SK-N-SH (cell line): ENCODE data around the gene ROR2. TPM values are rescaled to one million over a fixed set of nuclear protein-coding genes. Genes with fewer than 3 reads are reported as not detected.
A peak's percentile ranks its signal among the peaks of the same experiment; 100 is the strongest.

Experiments
- CTCF ChIA-PET: fragments of 300-600, 350-600 bp; formaldehyde crosslinking; extraction: SDS; loops from one replicate; lab custom pipeline; 2021; lab: Yijun Ruan, JAX
- POLR2A ChIA-PET: fragments of 350-600 bp; sonication (Branson Sonifier 250); formaldehyde crosslinking; extraction: SDS; loops from one replicate; lab custom pipeline; 2020; ENCODE audit warnings: antibody characterized with exemption, inconsistent platforms; lab: Yijun Ruan, JAX
- DNase-seq: peaks from one replicate; pipeline ENCODE4 v3.0.0; 2012
- H2AFZ ChIP-seq: fragments of 200-600 bp; sonication (generic); 2 replicates; pipeline ENCODE4 v1.8.1; 2016; ENCODE audit warnings: antibody characterized with exemption, mild to moderate bottlenecking, low read depth
- H3F3A ChIP-seq: fragments of 200-600 bp; sonication (generic); replicated peaks from 2 replicates; pipeline ENCODE3; 2016; ENCODE audit warnings: antibody characterized with exemption, mild to moderate bottlenecking; ENCODE audit not compliant: insufficient read depth
- H3K27ac ChIP-seq, 2 experiments: fragments of 200-500 bp in 1 of 2; fragments of 200-600 bp in 1 of 2; sonication (Bioruptor generic) in 1 of 2; sonication (generic), shearing (Covaris generic) in 1 of 2; 2 replicates each; pipeline versions ENCODE4 v1.5.1 to v1.6.1; 2014 to 2016; ENCODE audit warnings: low read depth in 2 of 2, inconsistent platforms in 1 of 2, low read length in 1 of 2, mild to moderate bottlenecking in 1 of 2, mixed read lengths in 1 of 2
- H3K27me3 ChIP-seq: fragments of 200-600 bp; sonication (generic), shearing (Covaris generic); 2 replicates; pipeline ENCODE4 v1.6.1; 2016; ENCODE audit warnings: mixed run types; ENCODE audit not compliant: insufficient read depth
- H3K36me3 ChIP-seq, 2 experiments: fragments of 200-500 bp in 1 of 2; fragments of 200-600 bp in 1 of 2; sonication (Bioruptor generic) in 1 of 2; sonication (generic) in 1 of 2; replicated peaks in 1 of 2; 2 replicates each; pipeline versions ENCODE3 to v1.5.1; 2014 to 2016; ENCODE audit warnings: low read length in 1 of 2, mild to moderate bottlenecking in 1 of 2; ENCODE audit not compliant: insufficient read depth in 2 of 2, control insufficient read depth in 1 of 2
- H3K4me1 ChIP-seq, 2 experiments: fragments of 200-500 bp in 1 of 2; fragments of 200-600 bp in 1 of 2; sonication (Bioruptor generic) in 1 of 2; sonication (generic), shearing (Covaris generic) in 1 of 2; 2 replicates each; pipeline versions ENCODE4 v1.5.1 to v1.6.1; 2014 to 2016; ENCODE audit warnings: low read depth in 1 of 2, low read length in 1 of 2, mixed run types in 1 of 2; ENCODE audit not compliant: insufficient read depth in 2 of 2, control insufficient read depth in 1 of 2
- H3K4me2 ChIP-seq: fragments of 200-600 bp; sonication (generic), shearing (Covaris generic); 2 replicates; pipeline ENCODE4 v1.6.1; 2017; ENCODE audit warnings: mixed run types
- H3K4me3 ChIP-seq, 2 experiments: fragments of 200-500 bp in 1 of 2; fragments of 200-600 bp in 1 of 2; sonication (Bioruptor generic) in 1 of 2; sonication (generic), shearing (Covaris generic) in 1 of 2; 2 replicates each; pipeline versions ENCODE4 v1.5.1 to v1.8.1; 2014 to 2016; ENCODE audit warnings: low read depth in 2 of 2, inconsistent platforms in 1 of 2, low read length in 1 of 2, mild to moderate bottlenecking in 1 of 2, mixed read lengths in 1 of 2, moderate library complexity in 1 of 2
- H3K79me2 ChIP-seq: fragments of 200-600 bp; sonication (generic); 2 replicates; pipeline ENCODE4 v1.8.1; 2017; ENCODE audit warnings: mild to moderate bottlenecking; ENCODE audit not compliant: insufficient read depth
- H3K9ac ChIP-seq: fragments of 200-600 bp; sonication (generic); 2 replicates; pipeline ENCODE4 v1.6.1; 2017; ENCODE audit warnings: mixed run types
- H3K9me2 ChIP-seq: fragments of 200-600 bp; sonication (generic); 2 replicates; pipeline ENCODE4 v1.6.1; 2017; ENCODE audit warnings: mixed run types
- H3K9me3 ChIP-seq: fragments of 200-600 bp; sonication (generic); 2 replicates; pipeline ENCODE4 v1.6.1; 2017; ENCODE audit warnings: mixed run types, mild to moderate bottlenecking, moderate library complexity
- H4K20me1 ChIP-seq: fragments of 200-600 bp; sonication (generic); 2 replicates; pipeline ENCODE4 v1.6.1; 2017; ENCODE audit warnings: mild to moderate bottlenecking, mixed run types; ENCODE audit not compliant: insufficient read depth
- CTCF ChIP-seq: fragments of 200-600 bp; sonication (generic); IDR thresholded peaks from 2 replicates; pipeline ENCODE4 v1.6.1; 2017; ENCODE audit warnings: antibody characterized with exemption, mild to moderate bottlenecking, moderate library complexity
- ELF1 ChIP-seq: IDR thresholded peaks from 2 replicates; pipeline ENCODE4 v1.4.0; 2012
- EZH2phosphoT487 ChIP-seq: fragments of 200-600 bp; sonication (generic); IDR thresholded peaks from 2 replicates; pipeline ENCODE4 v1.6.1; 2017; ENCODE audit warnings: low read depth, mixed run types, mild to moderate bottlenecking, antibody characterized with exemption, moderate library complexity, borderline replicate concordance
- FOXJ3 ChIP-seq: sonication (generic); formaldehyde crosslinking; IDR thresholded peaks from 2 replicates; pipeline ENCODE4 v1.5.1; 2020; ENCODE audit warnings: mild to moderate bottlenecking, missing genetic modification reagents
- FOXM1 ChIP-seq: IDR thresholded peaks from 2 replicates; pipeline ENCODE4 v1.4.0; 2012; ENCODE audit warnings: low read depth, mild to moderate bottlenecking
- JUND ChIP-seq: IDR thresholded peaks from 2 replicates; pipeline ENCODE4 v1.4.0; 2012
- MAX ChIP-seq: IDR thresholded peaks from 2 replicates; pipeline ENCODE4 v1.4.0; 2012; ENCODE audit warnings: low read depth
- MEF2A ChIP-seq: IDR thresholded peaks from 2 replicates; pipeline ENCODE4 v1.4.0; 2012; ENCODE audit warnings: low read depth, borderline replicate concordance
- NFIC ChIP-seq: IDR thresholded peaks from 2 replicates; pipeline ENCODE4 v1.4.0; 2012; ENCODE audit warnings: borderline replicate concordance
- NRF1 ChIP-seq: IDR thresholded peaks from 2 replicates; pipeline ENCODE4 v1.6.1; 2012; ENCODE audit warnings: low read depth, mild to moderate bottlenecking, low read length
- PBX3 ChIP-seq: IDR thresholded peaks from 2 replicates; pipeline ENCODE4; 2012
- RAD21 ChIP-seq: IDR thresholded peaks from 2 replicates; pipeline ENCODE4 v1.6.1; 2012; ENCODE audit warnings: mild to moderate bottlenecking, low read length
- RCOR1 ChIP-seq: fragments of 150-350 bp; IDR thresholded peaks from 2 replicates; pipeline ENCODE4 v1.6.1; 2017; ENCODE audit warnings: antibody characterized with exemption, low read length
- SMC3 ChIP-seq: IDR thresholded peaks from 2 replicates; pipeline ENCODE4 v1.6.1; 2012; ENCODE audit warnings: low read depth, low read length, improper control_type of control experiment
- TAF1 ChIP-seq: IDR thresholded peaks from 2 replicates; pipeline ENCODE4 v1.6.1; 2012; ENCODE audit warnings: low read depth, mild to moderate bottlenecking, low read length, moderate library complexity, borderline replicate concordance
- TEAD4 ChIP-seq: IDR thresholded peaks from 2 replicates; pipeline ENCODE4 v1.4.0; 2012; ENCODE audit warnings: mild to moderate bottlenecking, borderline replicate concordance; ENCODE audit not compliant: insufficient read depth
- USF1 ChIP-seq: IDR thresholded peaks from 2 replicates; pipeline ENCODE4 v1.4.0; 2012; ENCODE audit warnings: low read depth, borderline replicate concordance
- ZBTB33 ChIP-seq: IDR thresholded peaks from 2 replicates; pipeline ENCODE4 v1.4.0; 2012; ENCODE audit warnings: low read depth, borderline replicate concordance
- WGBS: methylation state at CpG from one replicate; pipeline ENCODE4 v1.1.6; 2017; ENCODE audit warnings: low lambda C conversion rate; 5-methylcytosine and 5-hydroxymethylcytosine counted together
- polyA plus RNA-seq, 3 experiments: library from polyadenylated mRNA; depleted of rRNA; stranded (reverse); fragments of >200 nt; gene quantifications; 2 replicates each; pipeline ENCODE4 v1.2.3, GENCODE V29; 2012

The ROR2 gene
- polyA plus RNA-seq, 1 of the 3 experiments (the other 2 are of a cell fraction) = 0.43 TPM

- Histone ChIP-seq H3K9ac (no peak overlapping the region), H3K9me3 (no peaks in the 10 kb centered on the region), H3K4me2 (no peak overlapping the region), H3K4me1 (peaks cover 0 to 37% of the 10 kb centered on the region in 2 experiments; a peak in 1 of 4 replicates), H3K27ac (no peak overlapping the region), H4K20me1 (no peaks in the 10 kb centered on the region), H3F3A (no peaks in the 10 kb centered on the region), H3K79me2 (no peaks in the 10 kb centered on the region), H3K9me2 (no peaks in the 10 kb centered on the region), H3K4me3 (peak overlapping the region in 1 of 2 experiments; percentile 49; a peak in 1 of 4 replicates), H3K36me3 (no peaks in the 10 kb centered on the region), H3K27me3 (peaks cover 37% of the 10 kb centered on the region; the same call in 1 of the 2 replicates), H2AFZ (no peak overlapping the region)
- TF ChIP-seq EZH2phosphoT487 = no peak
- peak; percentile 2; the same call in 1 of the 2 replicates for TF ChIP-seq CTCF
- TF ChIP-seq FOXJ3 = no peak
- no peak for TF ChIP-seq MEF2A
- TF ChIP-seq NRF1 = no peak
- no peak for TF ChIP-seq ZBTB33
- ChIA-PET POLR2A (no interaction called here), CTCF (interaction anchor here (0.6 to 30.4 kb wide), 23 partner anchors 9 to 359 kb away, joined by 3 to 495 read pairs (median 4); partner anchors contain the start of gene ROR2)
- WGBS = 0% methylated on average over 4 of the region's 4 CpGs
- DNase-seq = no peak
Measured at GRCh38 chr9:91775708-91776028, 174.4 kb downstream of the ROR2 start.

GRCh38 chr9:91775011-91775707, 174.9 kb downstream of the ROR2 start:
- no peak overlapping the region for H3K9ac ChIP-seq
- 47% methylated on average over 7 of the region's 9 CpGs for WGBS
- H3F3A ChIP-seq = no peaks in the 10 kb centered on the region
- CTCF ChIA-PET = interaction anchor here (0.7 to 30.4 kb wide), 23 partner anchors 8 to 359 kb away, joined by 3 to 495 read pairs (median 4); partner anchors contain the start of gene ROR2
- no peaks in the 10 kb centered on the region for H3K9me3 ChIP-seq
- peak overlapping the region in 1 of 2 experiments; percentile 49; a peak in 1 of 4 replicates for H3K4me3 ChIP-seq
- no peaks in the 10 kb centered on the region for H3K36me3 ChIP-seq
- DNase-seq = peak; percentile 86
- no peaks in the 10 kb centered on the region for H4K20me1 ChIP-seq
- POLR2A ChIA-PET = no interaction called here
- H3K4me1 ChIP-seq = peaks cover 0 to 37% of the 10 kb centered on the region in 2 experiments; a peak in 1 of 4 replicates
- no peak overlapping the region for H3K4me2 ChIP-seq
- H3K27ac ChIP-seq = no peak overlapping the region
- no peak overlapping the region for H2AFZ ChIP-seq
- no peaks in the 10 kb centered on the region for H3K79me2 ChIP-seq
- H3K9me2 ChIP-seq = no peaks in the 10 kb centered on the region
- H3K27me3 ChIP-seq = peaks cover 37% of the 10 kb centered on the region; the same call in 1 of the 2 replicates
- no peak for TF ChIP-seq FOXM1
- TF ChIP-seq MAX = no peak
- no peak for TF ChIP-seq USF1
- peak; percentile 73 for TF ChIP-seq CTCF
- peak; percentile 87 for TF ChIP-seq SMC3
- TF ChIP-seq MEF2A = no peak
- TF ChIP-seq FOXJ3 = no peak
- TF ChIP-seq ELF1 = no peak
- no peak for TF ChIP-seq NRF1
- TF ChIP-seq JUND = no peak
- TF ChIP-seq TEAD4 = no peak
- peak; percentile 91 for TF ChIP-seq RAD21
- no peak for TF ChIP-seq PBX3
- TF ChIP-seq RCOR1 = no peak
- TF ChIP-seq TAF1 = no peak
- TF ChIP-seq NFIC = no peak
